CD4-positive, alpha-beta T cell (primary cell): ENCODE data around the gene ARMC9. TPM values are rescaled to one million over a fixed set of nuclear protein-coding genes. Genes with fewer than 3 reads are reported as not detected.

ENCODE experiments used
- ATAC-seq: fragments of 200-7000 bp; cut with Tn5 transposase; one replicate; pipeline ENCODE4 v1.10.0; 2022; ENCODE audit warnings: mild to moderate bottlenecking; ENCODE audit not compliant: poor library complexity
- CTCF ChIA-PET: fragments of 350-600 bp; sonication (Branson Sonifier 250); formaldehyde crosslinking; loops from one replicate; lab custom pipeline; 2021; ENCODE audit warnings: antibody characterized with exemption, inconsistent platforms; lab: Charles Lee
- POLR2A ChIA-PET: fragments of 350-600 bp; sonication (Branson Sonifier 250); formaldehyde crosslinking; loops from one replicate; lab custom pipeline; 2021; ENCODE audit warnings: antibody characterized with exemption, inconsistent platforms; lab: Charles Lee
- DNase-seq, 14 experiments: peaks; one replicate each; pipeline ENCODE4 v3.0.0-alpha.2; 2013 to 2020; ENCODE audit warnings: mixed read lengths in 2 of 14
- H3K27ac ChIP-seq, 2 donors: one replicate each; pipeline versions ENCODE4 v1.5.1 to v1.7.0; 2013; ENCODE audit warnings: low read length in 2 of 2, low read depth in 1 of 2, mild to moderate bottlenecking in 1 of 2
- H3K27me3 ChIP-seq, 2 experiments: 1 replicate in 1 of 2; 2 replicates in 1 of 2; pipeline versions ENCODE4 v1.6.1 to v1.7.0; 2013; ENCODE audit warnings: low read length in 2 of 2, control low read depth in 1 of 2, mild to moderate bottlenecking in 1 of 2, moderate library complexity in 1 of 2; ENCODE audit not compliant: insufficient read depth in 2 of 2, control insufficient read depth in 1 of 2
- H3K36me3 ChIP-seq: one replicate; pipeline ENCODE4 v1.6.1; 2013; ENCODE audit warnings: low read length, control low read depth; ENCODE audit not compliant: insufficient read depth
- H3K4me1 ChIP-seq: one replicate; pipeline ENCODE4 v1.6.1; 2013; ENCODE audit warnings: low read length, control low read depth; ENCODE audit not compliant: insufficient read depth
- H3K4me3 ChIP-seq: one replicate; pipeline ENCODE4 v1.5.1; 2013; ENCODE audit warnings: mild to moderate bottlenecking, low read length, moderate library complexity
- H3K9me3 ChIP-seq, 2 experiments: 1 replicate in 1 of 2; 2 replicates in 1 of 2; pipeline versions ENCODE4 v1.6.1 to v1.7.0; 2013; ENCODE audit warnings: low read length in 2 of 2, mild to moderate bottlenecking in 2 of 2, control low read depth in 1 of 2, moderate library complexity in 1 of 2; ENCODE audit not compliant: control insufficient read depth in 1 of 2, insufficient read depth in 1 of 2
- H3K27ac Mint-ChIP-seq: one replicate; pipeline ENCODE4 v1.8.0; 2020; ENCODE audit warnings: mixed read lengths
- H3K27me3 Mint-ChIP-seq: one replicate; pipeline ENCODE4 v1.8.0; 2021; ENCODE audit warnings: mixed read lengths
- H3K36me3 Mint-ChIP-seq: one replicate; pipeline ENCODE4 v1.8.0; 2021; ENCODE audit warnings: low read depth, mixed read lengths
- H3K4me1 Mint-ChIP-seq: one replicate; pipeline ENCODE4 v1.8.0; 2021; ENCODE audit warnings: low read depth, mixed read lengths
- H3K4me3 Mint-ChIP-seq: one replicate; pipeline ENCODE4 v1.8.0; 2020; ENCODE audit warnings: mild to moderate bottlenecking, mixed read lengths
- H3K9me3 Mint-ChIP-seq: one replicate; pipeline ENCODE4 v1.8.0; 2020; ENCODE audit warnings: mixed read lengths
- intact Hi-C, 2 experiments: fragments of 100-400 bp; cut with DNase I in 1 of 2; cut with micrococcal nuclease in 1 of 2; formaldehyde crosslinking; loops; one replicate each; pipeline versions ENCODE4 v1.15.1 to v1.9.0; 2023 to 2025; cut with DNase I, micrococcal nuclease
- microRNA-seq: library from miRNA; unstranded; fragments of <30 nt; microRNA quantifications from one replicate; pipeline ENCODE4 v1.2.0, GENCODE V29; 2021; ENCODE audit warnings: borderline microRNAs expressed, borderline replicate concordance
- total RNA-seq, 174 experiments: library from RNA in 2 of 174; stranded (reverse) in 2 of 174; gene quantifications; one replicate each; pipeline ENCODE4 v1.2.3 and lab custom pipeline; 2021 to 2026
- TF ChIP-seq, protein P1 (sequence below): fragments of 200-600 bp; IDR thresholded peaks from one replicate; pipeline ENCODE4 v1.8.0; 2022; ENCODE audit warnings: antibody characterized with exemption, mild to moderate bottlenecking

The ARMC9 gene
- total RNA-seq, 2 experiments from 2014 or later, result 0.16 to 0.42 TPM

DNA sequence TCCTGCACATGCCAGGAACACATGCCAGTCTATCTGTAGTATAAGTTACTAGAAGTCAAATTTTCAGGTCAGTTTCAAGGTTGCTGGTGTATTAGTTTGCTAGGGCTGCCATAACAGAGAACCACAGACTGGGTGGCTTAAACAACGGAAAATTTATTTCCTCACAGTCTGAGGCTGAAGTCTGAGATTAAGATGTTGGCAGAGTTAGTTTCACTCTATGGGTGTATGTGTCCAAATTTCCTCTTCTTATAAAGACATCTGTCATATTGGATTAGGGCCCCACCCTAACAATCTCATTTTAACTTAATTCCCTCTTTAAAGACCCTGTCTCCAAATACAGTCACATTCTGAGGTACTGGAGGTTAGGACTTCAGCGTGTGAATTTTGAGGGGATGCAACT, 223.6 kb downstream of the ARMC9 start:
- ChIA-PET CTCF (no interaction called here), POLR2A (no interaction called here)
- ATAC-seq, result no peak
- no peaks in the 10 kb centered on the region for H3K9me3 ChIP-seq
- no peak overlapping the region for H3K27ac ChIP-seq
- no peak for DNase-seq
- H3K36me3 ChIP-seq, result no peaks in the 10 kb centered on the region
- Mint-ChIP-seq H3K9me3 (no peaks in the 10 kb centered on the region), H3K27me3 (peaks cover 4% of the 10 kb centered on the region), H3K4me1 (peaks cover 14% of the 10 kb centered on the region), H3K4me3 (no peak overlapping the region), H3K36me3 (no peaks in the 10 kb centered on the region), H3K27ac (no peak overlapping the region)
- no peak overlapping the region for H3K4me3 ChIP-seq
- TF ChIP-seq, protein P1, sequence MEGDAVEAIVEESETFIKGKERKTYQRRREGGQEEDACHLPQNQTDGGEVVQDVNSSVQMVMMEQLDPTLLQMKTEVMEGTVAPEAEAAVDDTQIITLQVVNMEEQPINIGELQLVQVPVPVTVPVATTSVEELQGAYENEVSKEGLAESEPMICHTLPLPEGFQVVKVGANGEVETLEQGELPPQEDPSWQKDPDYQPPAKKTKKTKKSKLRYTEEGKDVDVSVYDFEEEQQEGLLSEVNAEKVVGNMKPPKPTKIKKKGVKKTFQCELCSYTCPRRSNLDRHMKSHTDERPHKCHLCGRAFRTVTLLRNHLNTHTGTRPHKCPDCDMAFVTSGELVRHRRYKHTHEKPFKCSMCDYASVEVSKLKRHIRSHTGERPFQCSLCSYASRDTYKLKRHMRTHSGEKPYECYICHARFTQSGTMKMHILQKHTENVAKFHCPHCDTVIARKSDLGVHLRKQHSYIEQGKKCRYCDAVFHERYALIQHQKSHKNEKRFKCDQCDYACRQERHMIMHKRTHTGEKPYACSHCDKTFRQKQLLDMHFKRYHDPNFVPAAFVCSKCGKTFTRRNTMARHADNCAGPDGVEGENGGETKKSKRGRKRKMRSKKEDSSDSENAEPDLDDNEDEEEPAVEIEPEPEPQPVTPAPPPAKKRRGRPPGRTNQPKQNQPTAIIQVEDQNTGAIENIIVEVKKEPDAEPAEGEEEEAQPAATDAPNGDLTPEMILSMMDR, result no peak
- H3K4me1 ChIP-seq, result peaks cover 14% of the 10 kb centered on the region
- intact Hi-C loops, result no loop called here
- H3K27me3 ChIP-seq, result no peaks in the 10 kb centered on the region

DNA sequence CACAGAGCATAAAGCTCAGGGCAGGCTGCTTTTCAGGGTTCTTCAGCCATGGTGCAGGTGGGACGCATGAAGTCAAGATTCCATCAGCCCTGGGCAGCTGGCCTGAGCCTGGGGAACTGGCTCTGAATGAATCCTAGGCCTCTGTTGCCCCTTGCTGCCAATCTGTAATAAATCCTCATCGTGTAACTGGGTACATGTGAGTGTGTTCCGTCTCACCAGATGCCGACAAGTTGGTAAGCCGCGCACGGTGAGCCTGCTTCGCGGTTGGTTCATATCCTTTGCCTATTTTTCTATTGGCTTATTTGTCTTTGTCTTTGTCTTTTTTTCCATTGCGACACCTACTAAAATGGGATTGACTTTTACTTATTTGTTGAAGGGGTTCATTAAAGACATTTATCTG, 224.7 kb downstream of the ARMC9 start:
- POLR2A ChIA-PET, result no interaction called here

More for the DNA sequence above, 224.7 kb downstream of the ARMC9 start:
- DNase-seq (no peak), ATAC-seq (no peak)
- CTCF ChIA-PET, result no interaction called here
- H3K9me3 Mint-ChIP-seq, result no peaks in the 10 kb centered on the region
- peaks cover 14% of the 10 kb centered on the region for H3K4me1 Mint-ChIP-seq
- Histone ChIP-seq H3K4me1 (peaks cover 14% of the 10 kb centered on the region), H3K36me3 (no peaks in the 10 kb centered on the region), H3K9me3 (no peaks in the 10 kb centered on the region), H3K27ac (no peak overlapping the region), H3K27me3 (no peaks in the 10 kb centered on the region), H3K4me3 (no peak overlapping the region)
- intact Hi-C loops, result no loop called here
- no peak overlapping the region for H3K27ac Mint-ChIP-seq
- H3K27me3 Mint-ChIP-seq, result peaks cover 4% of the 10 kb centered on the region
- H3K36me3 Mint-ChIP-seq, result no peaks in the 10 kb centered on the region
- TF ChIP-seq, protein P1, result no peak
- no peak overlapping the region for H3K4me3 Mint-ChIP-seq

Small RNAs within 50 kb of the gene (microRNA-seq; reads per million reads assigned to microRNA genes)
- gene MIR4777, result not detected

Other genes starting within 250 kb of the ARMC9 start
- gene SPATA3, start 202.5 kb upstream of the ARMC9 start, total RNA-seq, result not detected
- gene C2orf72, start 161.1 kb upstream of the ARMC9 start, total RNA-seq, result not detected
- 10 to 100 TPM; 27.9 to 31.3 TPM for gene PSMD1, start 141.8 kb upstream of the ARMC9 start, total RNA-seq
- under 1 TPM in 1 of 2 experiments, not detected in 1; 0.14 TPM for gene HTR2B, start 73.6 kb upstream of the ARMC9 start, total RNA-seq
- gene B3GNT7, start 197.1 kb downstream of the ARMC9 start, total RNA-seq, result under 1 TPM; 0.38 to 0.89 TPM